K562 (cell line): Measurements from ENCODE around the gene LAMA5. TPM values are rescaled to one million over a fixed set of nuclear protein-coding genes. Genes with fewer than 3 reads are reported as not detected.

Experiments
- ESRRA ChIP-seq: fragments of 450-650 bp; IDR thresholded peaks from 2 replicates; pipeline ENCODE4 v1.6.1; 2014; ENCODE audit warnings: low read depth, mild to moderate bottlenecking, moderate library complexity, borderline replicate concordance
- EWSR1 ChIP-seq: fragments of 450-650 bp; IDR thresholded peaks from 2 replicates; pipeline ENCODE4 v1.6.1; 2018; ENCODE audit warnings: borderline replicate concordance, mild to moderate bottlenecking, low read depth, moderate library complexity; ENCODE audit not compliant: partially characterized antibody
- FIP1L1 ChIP-seq: fragments of 200-400 bp; formaldehyde crosslinking; IDR thresholded peaks from 2 replicates; pipeline ENCODE4 v1.6.1; 2018; ENCODE audit warnings: mild to moderate bottlenecking, low read depth, low read length; ENCODE audit not compliant: poor library complexity, severe bottlenecking
- HOXB6 ChIP-seq: fragments of 250-450 bp; sonication (Bioruptor Pico); IDR thresholded peaks from 2 replicates; pipeline ENCODE4 v1.5.1; 2022; ENCODE audit warnings: mild to moderate bottlenecking, borderline replicate concordance
- KAT7 ChIP-seq: sonication (generic); formaldehyde crosslinking; IDR thresholded peaks from 2 replicates; pipeline ENCODE4 v1.8.0; 2022; ENCODE audit warnings: missing genetic modification reagents, mild to moderate bottlenecking, borderline replicate concordance
- KAT8 ChIP-seq: fragments of 450-650 bp; IDR thresholded peaks from 2 replicates; pipeline ENCODE4 v1.6.1; 2016; ENCODE audit warnings: low read depth, mild to moderate bottlenecking
- KDM4B ChIP-seq, 2 experiments: fragments of 450-650 bp in 1 of 2; sonication (generic) in 1 of 2; IDR thresholded peaks; 2 replicates each; pipeline ENCODE4 v1.6.1; 2016 to 2017; ENCODE audit warnings: borderline replicate concordance in 2 of 2, antibody characterized with exemption in 1 of 2, low read depth in 1 of 2, mild to moderate bottlenecking in 1 of 2
- LCOR ChIP-seq: sonication (generic); formaldehyde crosslinking; IDR thresholded peaks from 2 replicates; pipeline ENCODE4 v1.8.0; 2022; ENCODE audit warnings: mild to moderate bottlenecking, missing genetic modification reagents
- MCM2 ChIP-seq: fragments of 450-650 bp; IDR thresholded peaks from 2 replicates; pipeline ENCODE4 v1.6.1; 2017; ENCODE audit warnings: low read depth, mild to moderate bottlenecking
- MECOM ChIP-seq: fragments of 250-450 bp; sonication (Bioruptor Pico); IDR thresholded peaks from 2 replicates; pipeline ENCODE4 v1.8.0; 2022; ENCODE audit warnings: inconsistent platforms
- NCOA1 ChIP-seq: fragments of 450-650 bp; IDR thresholded peaks from 2 replicates; pipeline ENCODE4 v1.6.1; 2016; ENCODE audit warnings: low read depth
- NEUROD1 ChIP-seq: fragments of 150-350 bp; IDR thresholded peaks from 2 replicates; pipeline ENCODE4 v1.6.1; 2014; ENCODE audit warnings: borderline replicate concordance, low read length, low read depth; ENCODE audit not compliant: partially characterized antibody
- NFE2L1 ChIP-seq: fragments of 450-650 bp; IDR thresholded peaks from 2 replicates; pipeline ENCODE4 v1.6.1; 2016; ENCODE audit warnings: missing genetic modification characterization, low read depth, mild to moderate bottlenecking, missing compliant biosample characterization, moderate library complexity, borderline replicate concordance
- NR2C2 ChIP-seq, 2 experiments: fragments of 200-800 bp in 1 of 2; sonication (Bioruptor generic) in 1 of 2; sonication (generic) in 1 of 2; formaldehyde crosslinking in 1 of 2; IDR thresholded peaks; 2 replicates each; pipeline versions ENCODE4 v1.6.1 to v1.8.0; 2016 to 2022; ENCODE audit warnings: mild to moderate bottlenecking in 1 of 2, missing compliant biosample characterization in 1 of 2, missing genetic modification characterization in 1 of 2, missing genetic modification reagents in 1 of 2
- NUFIP1 ChIP-seq: fragments of 450-650 bp; IDR thresholded peaks from 2 replicates; pipeline ENCODE4 v1.6.1; 2018; ENCODE audit not compliant: partially characterized antibody
- PHTF2 ChIP-seq: fragments of 250-450 bp; sonication (Bioruptor Pico); IDR thresholded peaks from 2 replicates; pipeline ENCODE4 v1.5.0; 2021; ENCODE audit warnings: mild to moderate bottlenecking
- POLR2AphosphoS5 ChIP-seq: IDR thresholded peaks from 2 replicates; pipeline ENCODE4 v1.6.1; 2011; ENCODE audit warnings: mild to moderate bottlenecking, low read depth, low read length, moderate library complexity; ENCODE audit not compliant: control insufficient read depth, insufficient read depth
- SIRT6 ChIP-seq: IDR thresholded peaks from one replicate; pipeline ENCODE4 v1.6.1; 2012; ENCODE audit warnings: low read depth, mild to moderate bottlenecking, control low read depth, inconsistent platforms, low read length, moderate library complexity
- SMARCE1 ChIP-seq: fragments of 450-650 bp; IDR thresholded peaks from 2 replicates; pipeline ENCODE4 v1.7.1; 2016; ENCODE audit warnings: mild to moderate bottlenecking
- SRF ChIP-seq, 2 experiments: fragments of 250-450, 450-650 bp in 1 of 2; sonication (Bioruptor Pico) in 1 of 2; sonication (generic) in 1 of 2; formaldehyde crosslinking; IDR thresholded peaks; 2 replicates each; pipeline versions ENCODE4 v1.5.0 to v1.5.1; 2020 to 2022; ENCODE audit warnings: mild to moderate bottlenecking in 1 of 2, missing genetic modification reagents in 1 of 2
- TBP ChIP-seq: optimal IDR thresholded peaks from 2 replicates; pipeline ENCODE3; 2011; ENCODE audit warnings: low read depth, low read length, improper control_type of control experiment
- THRAP3 ChIP-seq: fragments of 450-650 bp; IDR thresholded peaks from 2 replicates; pipeline ENCODE4 v1.6.1; 2016; ENCODE audit warnings: mild to moderate bottlenecking, inconsistent platforms, borderline replicate concordance
- ZKSCAN3 ChIP-seq: fragments of 250-450 bp; sonication (Bioruptor Pico); IDR thresholded peaks from 2 replicates; pipeline ENCODE4 v1.4.0; 2020
- ZNF165 ChIP-seq: fragments of 250-450 bp; sonication (Bioruptor Pico); IDR thresholded peaks from 2 replicates; pipeline ENCODE4 v1.4.0; 2020; ENCODE audit warnings: borderline replicate concordance
- ZNF830 ChIP-seq: fragments of 250-450 bp; sonication (Bioruptor Pico); IDR thresholded peaks from 2 replicates; pipeline ENCODE4 v1.5.0; 2021; ENCODE audit warnings: mild to moderate bottlenecking
- polyA plus RNA-seq, 8 experiments: library from polyadenylated mRNA; depleted of rRNA in 4 of 8; stranded (reverse) in 5 of 8; unstranded in 3 of 8; fragments of >200 nt; fragmentation: Nextera tagmentation in 2 of 8; fragmentation: Illumina TruSeq in 1 of 8; extraction: Ambion mirVana in 2 of 8; extraction: Trizol in 1 of 8; gene quantifications; 2 replicates each; pipeline versions ENCODE4 v1.2.1 to v1.2.3, GENCODE V29; 2011 to 2014; ENCODE audit warnings: inconsistent platforms in 1 of 8, missing spikeins in 1 of 8
- total RNA-seq, 7 experiments: library from RNA; depleted of rRNA in 6 of 7; stranded (reverse); fragments of >200 nt in 6 of 7; fragmentation: Illumina TruSeq in 2 of 7; extraction: Trizol in 2 of 7; gene quantifications; 2 replicates each; pipeline versions ENCODE4 v1.2.1 to v1.2.3, GENCODE V29; 2011 to 2021; ENCODE audit warnings: low replicate concordance in 1 of 7
- TF ChIP-seq, protein P1 (sequence below): sonication (generic); formaldehyde crosslinking; IDR thresholded peaks from 2 replicates; pipeline ENCODE4 v1.9.0; 2022; ENCODE audit warnings: mild to moderate bottlenecking, missing genetic modification reagents
- TF ChIP-seq, protein P2 (sequence below): IDR thresholded peaks from 2 replicates; pipeline ENCODE4 v1.6.1; 2011; ENCODE audit not compliant: insufficient read length; ENCODE audit errors: extremely low read depth

Gene LAMA5
- total and polyA plus RNA-seq, 9 of the 15 experiments (the other 6 are each of a cell fraction or from before 2014, with no cell fraction given) = 0.31 to 101 (median 7.8) TPM

DNA sequence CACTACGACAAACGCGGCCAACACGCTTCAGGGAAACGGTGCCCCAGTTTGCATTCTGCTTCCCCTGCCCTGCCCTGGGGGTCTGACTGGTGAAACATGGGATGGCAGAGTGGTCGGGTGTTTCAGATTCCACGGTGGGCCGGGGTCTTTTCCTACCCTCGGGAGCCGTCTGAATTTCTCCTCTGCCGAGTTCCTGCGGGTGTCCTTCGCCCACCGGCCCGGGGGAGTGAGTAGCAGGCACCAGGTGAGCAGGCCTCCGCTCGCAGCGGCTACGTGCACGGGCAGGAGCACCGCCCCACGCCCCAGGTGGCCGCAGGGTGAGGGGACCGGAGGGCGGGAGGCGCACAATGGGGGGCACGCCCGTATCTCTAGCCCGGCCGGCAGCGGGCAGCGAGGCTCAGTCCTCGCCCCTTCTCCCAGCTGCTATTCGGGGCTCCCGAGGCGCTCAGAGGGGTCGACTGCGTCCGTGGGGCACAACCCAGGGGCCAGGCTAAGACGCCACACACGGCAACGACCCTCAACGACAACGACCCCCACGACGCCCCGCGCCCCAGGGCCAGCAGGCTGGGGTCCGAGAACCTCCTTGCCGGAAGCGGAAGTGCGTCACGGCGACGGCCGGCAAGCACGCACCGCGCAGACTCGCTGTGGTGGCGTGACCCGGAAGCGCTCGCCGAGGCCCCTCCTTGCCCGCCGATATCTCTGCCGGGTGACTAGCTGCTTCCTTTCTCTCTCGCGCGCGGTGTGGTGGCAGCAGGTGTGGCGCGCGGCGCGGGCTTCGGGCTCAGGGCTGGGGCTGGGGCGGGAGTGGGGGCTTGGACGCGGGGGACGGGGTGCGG, 19.5 kb upstream of the LAMA5 start, which contains the start of gene RPS21 (continued):
- TF ChIP-seq NR2C2 (CRISPR knock-in tag; IDR thresholded peaks at IDR 0.05) = peak; percentile 100
- TF ChIP-seq NR2C2 (tag; IDR thresholded peaks at IDR 0.05) = peak; percentile 100
- TF ChIP-seq, protein P1, sequence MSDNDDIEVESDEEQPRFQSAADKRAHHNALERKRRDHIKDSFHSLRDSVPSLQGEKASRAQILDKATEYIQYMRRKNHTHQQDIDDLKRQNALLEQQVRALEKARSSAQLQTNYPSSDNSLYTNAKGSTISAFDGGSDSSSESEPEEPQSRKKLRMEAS (CRISPR knock-in tag) = peak; percentile 86
- peak; percentile 41 for TF ChIP-seq NEUROD1
- peak; percentile 96 for TF ChIP-seq TBP
- no peak for TF ChIP-seq MCM2
- TF ChIP-seq SMARCE1 = no peak
- TF ChIP-seq FIP1L1 = peak; percentile 76
- peak; percentile 89 for TF ChIP-seq KAT7 (CRISPR knock-in tag)
- TF ChIP-seq POLR2AphosphoS5 = peak; percentile 95
- no peak for TF ChIP-seq EWSR1
- TF ChIP-seq NUFIP1 = no peak
- TF ChIP-seq KAT8 = no peak
- TF ChIP-seq, protein P2, sequence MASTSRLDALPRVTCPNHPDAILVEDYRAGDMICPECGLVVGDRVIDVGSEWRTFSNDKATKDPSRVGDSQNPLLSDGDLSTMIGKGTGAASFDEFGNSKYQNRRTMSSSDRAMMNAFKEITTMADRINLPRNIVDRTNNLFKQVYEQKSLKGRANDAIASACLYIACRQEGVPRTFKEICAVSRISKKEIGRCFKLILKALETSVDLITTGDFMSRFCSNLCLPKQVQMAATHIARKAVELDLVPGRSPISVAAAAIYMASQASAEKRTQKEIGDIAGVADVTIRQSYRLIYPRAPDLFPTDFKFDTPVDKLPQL = peak; percentile 17
- no peak for TF ChIP-seq MECOM (CRISPR knock-in tag)
- no peak for TF ChIP-seq SIRT6
- no peak for TF ChIP-seq NFE2L1
- no peak; a peak in 1 of 4 replicates for TF ChIP-seq SRF (CRISPR knock-in tag; IDR thresholded peaks at IDR 0.05)
- no peak for TF ChIP-seq ZKSCAN3 (CRISPR knock-in tag)
- TF ChIP-seq PHTF2 = no peak
- TF ChIP-seq ESRRA = no peak; the same call in 1 of the 2 replicates
- no peak for TF ChIP-seq NCOA1
- TF ChIP-seq LCOR = peak; percentile 58; the same call in 1 of the 2 replicates
- no peak for TF ChIP-seq ZNF830 (CRISPR knock-in tag)
- TF ChIP-seq KDM4B (IDR thresholded peaks at IDR 0.05; ENCODE audit: borderline replicate concordance in 2 of 2, low read depth in 1 of 2) = peak in 1 of 2 experiments; percentile 98; a peak in 2 of 4 replicates
- no peak for TF ChIP-seq THRAP3
- TF ChIP-seq HOXB6 (CRISPR knock-in tag) = no peak
- TF ChIP-seq ZNF165 (CRISPR knock-in tag) = no peak
